Measurements from ENCODE around the gene ZNF783. TPM values are rescaled to one million over a fixed set of nuclear protein-coding genes. Genes with fewer than 3 reads are reported as not detected.

The ZNF783 gene
- total and polyA plus RNA-seq, 9 of the 15 experiments (the other 6 are each of a cell fraction or from before 2014, with no cell fraction given): 0.66 to 11.2 (median 5.4) TPM

GRCh38 chr7:149317986-149318672 is 56.1 kb downstream of the ZNF783 start (continued):
- TF ChIP-seq HIVEP1 (CRISPR knock-in tag; IDR thresholded peaks at IDR 0.05) (no peak), IRF2 (CRISPR knock-in tag; IDR thresholded peaks at IDR 0.05) (no peak), ZNF76 (CRISPR knock-in tag; IDR thresholded peaks at IDR 0.05; ENCODE audit: borderline replicate concordance) (no peak), ELF1 (tag; IDR thresholded peaks at IDR 0.05) (no peak), ZNF764 (CRISPR knock-in tag; IDR thresholded peaks at IDR 0.05; ENCODE audit: low read depth) (no peak), ELF4 (CRISPR knock-in tag; IDR thresholded peaks at IDR 0.05) (no peak), ETV5 (CRISPR knock-in tag; IDR thresholded peaks at IDR 0.05; ENCODE audit: low read depth) (no peak), HNRNPK (IDR thresholded peaks at IDR 0.05; ENCODE audit: low read depth, low read length, poor library complexity, severe bottlenecking) (no peak), ID3 (CRISPR knock-in tag; IDR thresholded peaks at IDR 0.05) (no peak), ID3 (tag; IDR thresholded peaks at IDR 0.05) (no peak), TRIM28 (IDR thresholded peaks at IDR 0.05) (no peak), KAT2B (IDR thresholded peaks at IDR 0.05; ENCODE audit: low read depth, low read length) (no peak), E2F3 (CRISPR knock-in tag; IDR thresholded peaks at IDR 0.05) (no peak), BHLHE40 (IDR thresholded peaks at IDR 0.05; ENCODE audit: low read length) (no peak)
- TF ChIP-seq, protein P1, sequence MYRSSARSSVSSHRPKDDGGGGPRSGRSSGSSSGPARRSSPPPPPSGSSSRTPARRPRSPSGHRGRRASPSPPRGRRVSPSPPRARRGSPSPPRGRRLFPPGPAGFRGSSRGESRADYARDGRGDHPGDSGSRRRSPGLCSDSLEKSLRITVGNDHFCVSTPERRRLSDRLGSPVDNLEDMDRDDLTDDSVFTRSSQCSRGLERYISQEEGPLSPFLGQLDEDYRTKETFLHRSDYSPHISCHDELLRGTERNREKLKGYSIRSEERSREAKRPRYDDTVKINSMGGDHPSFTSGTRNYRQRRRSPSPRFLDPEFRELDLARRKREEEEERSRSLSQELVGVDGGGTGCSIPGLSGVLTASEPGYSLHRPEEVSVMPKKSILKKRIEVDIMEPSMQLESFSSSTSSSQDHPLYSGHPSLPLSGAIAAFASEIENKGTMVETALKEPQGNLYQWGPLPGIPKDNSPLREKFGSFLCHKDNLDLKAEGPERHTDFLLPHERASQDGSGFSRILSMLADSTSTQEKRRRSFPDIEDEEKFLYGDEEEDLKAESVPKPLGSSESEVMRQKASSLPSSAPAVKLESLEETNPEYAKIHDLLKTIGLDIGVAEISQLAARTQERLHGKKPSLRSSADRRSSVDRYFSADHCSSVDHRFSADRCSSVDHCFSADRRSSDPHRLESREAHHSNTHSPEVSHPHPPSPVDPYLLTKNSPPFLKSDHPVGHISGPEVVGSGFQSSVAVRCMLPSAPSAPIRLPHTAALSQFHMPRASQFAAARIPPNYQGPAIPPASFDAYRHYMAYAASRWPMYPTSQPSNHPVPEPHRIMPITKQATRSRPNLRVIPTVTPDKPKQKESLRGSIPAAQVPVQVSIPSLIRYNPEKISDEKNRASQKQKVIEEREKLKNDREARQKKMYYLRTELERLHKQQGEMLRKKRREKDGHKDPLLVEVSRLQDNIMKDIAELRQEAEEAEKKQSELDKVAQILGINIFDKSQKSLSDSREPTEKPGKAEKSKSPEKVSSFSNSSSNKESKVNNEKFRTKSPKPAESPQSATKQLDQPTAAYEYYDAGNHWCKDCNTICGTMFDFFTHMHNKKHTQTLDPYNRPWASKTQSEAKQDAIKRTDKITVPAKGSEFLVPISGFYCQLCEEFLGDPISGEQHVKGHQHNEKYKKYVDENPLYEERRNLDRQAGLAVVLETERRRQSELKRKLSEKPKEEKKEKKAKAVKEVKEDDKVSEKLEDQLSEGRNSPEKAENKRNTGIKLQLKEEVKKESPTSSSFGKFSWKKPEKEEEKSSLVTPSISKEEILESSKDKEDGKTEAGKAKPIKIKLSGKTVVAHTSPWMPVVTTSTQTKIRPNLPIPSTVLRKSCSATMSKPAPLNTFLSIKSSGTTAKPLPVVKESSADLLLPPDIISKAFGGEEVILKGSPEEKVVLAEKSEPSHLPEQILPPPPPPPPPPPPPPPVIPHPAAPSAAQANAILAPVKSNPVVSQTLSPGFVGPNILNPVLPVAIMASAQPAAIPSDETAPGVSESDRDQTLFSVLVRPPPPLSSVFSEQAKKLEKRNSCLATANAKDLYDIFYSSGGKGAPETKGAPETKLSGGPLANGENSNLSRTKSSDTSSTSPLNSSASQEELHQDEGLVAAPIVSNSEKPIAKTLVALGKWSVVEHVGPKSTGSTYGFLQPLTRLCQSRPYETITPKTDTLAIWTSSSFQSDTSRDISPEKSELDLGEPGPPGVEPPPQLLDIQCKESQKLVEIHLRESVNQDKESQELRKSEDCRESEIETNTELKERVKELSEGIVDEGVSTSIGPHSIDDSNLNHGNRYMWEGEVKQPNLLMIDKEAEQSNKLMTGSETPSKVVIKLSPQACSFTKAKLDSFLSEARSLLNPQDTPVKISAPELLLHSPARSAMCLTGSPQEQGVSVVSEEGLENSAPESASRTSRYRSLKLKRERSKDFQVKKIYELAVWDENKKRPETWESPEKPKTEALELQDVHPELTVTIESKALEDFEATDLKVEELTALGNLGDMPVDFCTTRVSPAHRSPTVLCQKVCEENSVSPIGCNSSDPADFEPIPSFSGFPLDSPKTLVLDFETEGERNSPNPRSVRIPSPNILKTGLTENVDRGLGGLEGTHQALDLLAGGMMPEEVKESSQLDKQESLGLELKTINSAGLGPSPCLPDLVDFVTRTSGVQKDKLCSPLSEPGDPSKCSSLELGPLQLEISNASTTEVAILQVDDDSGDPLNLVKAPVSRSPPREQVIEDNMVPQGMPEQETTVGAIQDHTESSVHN (IDR thresholded peaks at IDR 0.05; ENCODE audit: borderline replicate concordance in 1 of 2, low read depth in 1 of 2): no peak
- TF ChIP-seq, protein P2, sequence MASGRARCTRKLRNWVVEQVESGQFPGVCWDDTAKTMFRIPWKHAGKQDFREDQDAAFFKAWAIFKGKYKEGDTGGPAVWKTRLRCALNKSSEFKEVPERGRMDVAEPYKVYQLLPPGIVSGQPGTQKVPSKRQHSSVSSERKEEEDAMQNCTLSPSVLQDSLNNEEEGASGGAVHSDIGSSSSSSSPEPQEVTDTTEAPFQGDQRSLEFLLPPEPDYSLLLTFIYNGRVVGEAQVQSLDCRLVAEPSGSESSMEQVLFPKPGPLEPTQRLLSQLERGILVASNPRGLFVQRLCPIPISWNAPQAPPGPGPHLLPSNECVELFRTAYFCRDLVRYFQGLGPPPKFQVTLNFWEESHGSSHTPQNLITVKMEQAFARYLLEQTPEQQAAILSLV (tag; IDR thresholded peaks at IDR 0.05): no peak
- TF ChIP-seq, protein P3, sequence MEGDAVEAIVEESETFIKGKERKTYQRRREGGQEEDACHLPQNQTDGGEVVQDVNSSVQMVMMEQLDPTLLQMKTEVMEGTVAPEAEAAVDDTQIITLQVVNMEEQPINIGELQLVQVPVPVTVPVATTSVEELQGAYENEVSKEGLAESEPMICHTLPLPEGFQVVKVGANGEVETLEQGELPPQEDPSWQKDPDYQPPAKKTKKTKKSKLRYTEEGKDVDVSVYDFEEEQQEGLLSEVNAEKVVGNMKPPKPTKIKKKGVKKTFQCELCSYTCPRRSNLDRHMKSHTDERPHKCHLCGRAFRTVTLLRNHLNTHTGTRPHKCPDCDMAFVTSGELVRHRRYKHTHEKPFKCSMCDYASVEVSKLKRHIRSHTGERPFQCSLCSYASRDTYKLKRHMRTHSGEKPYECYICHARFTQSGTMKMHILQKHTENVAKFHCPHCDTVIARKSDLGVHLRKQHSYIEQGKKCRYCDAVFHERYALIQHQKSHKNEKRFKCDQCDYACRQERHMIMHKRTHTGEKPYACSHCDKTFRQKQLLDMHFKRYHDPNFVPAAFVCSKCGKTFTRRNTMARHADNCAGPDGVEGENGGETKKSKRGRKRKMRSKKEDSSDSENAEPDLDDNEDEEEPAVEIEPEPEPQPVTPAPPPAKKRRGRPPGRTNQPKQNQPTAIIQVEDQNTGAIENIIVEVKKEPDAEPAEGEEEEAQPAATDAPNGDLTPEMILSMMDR (IDR thresholded peaks at IDR 0.05 in 2 of 3, conservative IDR thresholded peaks at IDR 0.05 in 1 of 3; ENCODE audit: insufficient read depth in 2 of 3, low read depth in 1 of 3, low read length in 3 of 3): peak; percentile 86 to 99 (median 90)
